GM19467 (cell line): Measurements from ENCODE around the gene IQCC.

Experiments
- ATAC-seq: cut with Tn5 transposase; IDR thresholded peaks from one replicate; pipeline ENCODE4 v1.9.1; 2021; ENCODE audit warnings: mild to moderate bottlenecking, moderate library complexity; ENCODE audit not compliant: unreplicated experiment

IQCC gene

DNA sequence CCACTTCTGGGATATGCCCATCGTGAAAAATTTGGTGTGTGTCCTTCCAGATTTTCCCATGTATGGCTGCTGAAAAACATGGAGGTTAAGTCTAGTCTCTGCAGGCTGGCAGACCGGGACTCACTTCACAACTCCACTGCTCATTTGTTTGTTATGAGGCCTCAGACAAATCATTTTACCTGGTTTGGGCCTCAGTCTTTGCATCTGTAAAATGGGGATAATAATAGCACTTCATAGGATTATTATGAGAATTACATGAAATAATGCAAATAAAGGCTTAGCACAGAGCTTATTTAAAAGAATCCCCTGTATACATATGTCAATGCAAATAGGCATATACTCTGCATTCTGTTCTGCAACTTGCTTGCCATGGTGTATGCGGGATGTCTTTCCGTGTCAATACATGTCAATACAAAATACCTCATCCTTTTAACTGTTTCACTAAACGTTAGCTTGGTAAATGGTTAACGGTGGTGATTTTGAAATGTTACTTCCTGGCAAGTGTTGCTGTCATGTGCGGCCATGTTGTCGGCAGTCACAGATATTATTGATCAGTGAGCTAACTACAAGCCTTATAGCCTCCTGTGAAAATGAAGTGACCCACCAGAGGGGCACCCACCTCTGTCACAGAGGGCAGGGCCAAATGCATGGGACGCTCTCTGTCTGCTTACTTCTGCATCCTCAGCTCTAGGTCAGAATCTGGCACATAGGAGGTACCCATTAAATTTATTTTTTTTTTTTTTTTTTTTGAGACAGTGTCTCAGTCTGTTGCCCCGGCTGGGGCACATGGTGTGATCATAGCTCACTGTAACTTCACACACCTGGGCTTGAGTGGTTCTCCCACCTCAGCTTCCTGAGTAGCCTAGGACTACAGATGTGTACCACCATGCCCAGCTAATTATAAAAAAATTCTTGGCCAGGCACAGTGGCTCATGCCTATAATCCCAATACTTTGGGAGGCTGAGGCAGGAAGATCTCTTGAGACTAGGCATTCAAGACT is 49.9 kb downstream of the IQCC start:
- no peak for ATAC-seq

DNA sequence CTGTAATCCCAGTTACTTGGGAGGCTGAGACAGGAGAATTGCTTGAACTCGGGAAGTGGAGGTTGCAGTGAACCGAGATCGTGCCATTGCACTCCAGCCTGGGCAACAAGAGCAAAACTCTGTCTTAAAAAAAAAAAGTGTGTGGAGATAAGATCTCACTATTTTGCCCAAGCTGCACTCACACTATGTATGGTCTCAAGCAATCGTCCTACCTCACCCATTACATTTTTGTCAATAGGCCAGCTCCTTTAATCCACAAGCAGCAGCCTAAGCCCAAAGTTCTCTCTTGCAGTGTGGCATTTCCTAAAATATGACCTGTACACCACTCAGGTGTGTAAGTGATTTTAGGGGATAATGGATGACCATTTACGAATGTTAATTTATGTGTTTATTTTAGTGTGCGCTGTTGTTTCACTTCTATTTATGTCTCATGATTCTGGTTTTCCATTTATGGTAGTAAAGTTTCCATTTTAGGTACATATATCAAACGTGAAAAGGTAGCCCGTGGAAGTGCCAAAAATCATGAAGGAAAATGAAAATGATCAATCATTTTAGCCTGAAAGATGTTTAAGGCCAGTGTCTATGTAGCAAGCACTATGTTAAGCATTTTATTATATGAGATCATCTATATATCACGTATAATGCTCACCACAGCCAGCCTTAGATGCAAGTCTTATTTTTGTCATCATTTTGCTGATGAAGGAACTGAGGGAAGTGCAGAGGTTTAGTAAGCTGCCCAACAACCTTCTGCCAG is 51.2 kb downstream of the IQCC start:
- no peak for ATAC-seq

DNA sequence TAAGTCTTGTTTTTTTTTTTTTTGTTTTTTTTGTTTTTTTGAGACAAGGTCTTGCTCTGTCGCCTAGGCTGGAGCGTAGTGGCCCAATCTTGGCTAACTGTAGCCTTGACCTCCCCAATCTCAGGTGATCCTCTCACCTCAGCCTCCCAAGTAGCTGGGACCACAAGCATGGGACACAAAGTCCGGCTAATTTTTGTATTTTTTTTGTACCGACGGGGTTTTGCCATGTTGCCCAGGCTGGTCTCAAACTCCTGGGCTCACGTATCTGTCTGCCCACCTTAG is 51.7 kb downstream of the IQCC start:
- no peak for ATAC-seq
